ENCODE results near the gene UBFD1. TPM values are rescaled to one million over a fixed set of nuclear protein-coding genes. Genes with fewer than 3 reads are reported as not detected.

UBFD1 gene, protein sequence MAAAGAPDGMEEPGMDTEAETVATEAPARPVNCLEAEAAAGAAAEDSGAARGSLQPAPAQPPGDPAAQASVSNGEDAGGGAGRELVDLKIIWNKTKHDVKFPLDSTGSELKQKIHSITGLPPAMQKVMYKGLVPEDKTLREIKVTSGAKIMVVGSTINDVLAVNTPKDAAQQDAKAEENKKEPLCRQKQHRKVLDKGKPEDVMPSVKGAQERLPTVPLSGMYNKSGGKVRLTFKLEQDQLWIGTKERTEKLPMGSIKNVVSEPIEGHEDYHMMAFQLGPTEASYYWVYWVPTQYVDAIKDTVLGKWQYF
- 49.1 and 50.8 TPM in 2 replicates for total RNA-seq (2022)
- Bru-seq, nascent RNA, result percentile 80 among the genes with signal in this experiment
- percentile 95 among the genes with signal in this experiment for BruChase-seq, experiment 1, labeled RNA remaining after a 6-hour chase
- BruChase-seq, experiment 2, labeled RNA remaining after a 2-hour chase, result percentile 87 among the genes with signal in this experiment
- long read RNA-seq, full-length matches to known transcripts, result 64 of 84 reads
- long read RNA-seq, partial matches to known transcripts, result 13 of 84 reads
- long read RNA-seq, other reads (novel, unspliced or antisense), result 7 of 84 reads

DNA sequence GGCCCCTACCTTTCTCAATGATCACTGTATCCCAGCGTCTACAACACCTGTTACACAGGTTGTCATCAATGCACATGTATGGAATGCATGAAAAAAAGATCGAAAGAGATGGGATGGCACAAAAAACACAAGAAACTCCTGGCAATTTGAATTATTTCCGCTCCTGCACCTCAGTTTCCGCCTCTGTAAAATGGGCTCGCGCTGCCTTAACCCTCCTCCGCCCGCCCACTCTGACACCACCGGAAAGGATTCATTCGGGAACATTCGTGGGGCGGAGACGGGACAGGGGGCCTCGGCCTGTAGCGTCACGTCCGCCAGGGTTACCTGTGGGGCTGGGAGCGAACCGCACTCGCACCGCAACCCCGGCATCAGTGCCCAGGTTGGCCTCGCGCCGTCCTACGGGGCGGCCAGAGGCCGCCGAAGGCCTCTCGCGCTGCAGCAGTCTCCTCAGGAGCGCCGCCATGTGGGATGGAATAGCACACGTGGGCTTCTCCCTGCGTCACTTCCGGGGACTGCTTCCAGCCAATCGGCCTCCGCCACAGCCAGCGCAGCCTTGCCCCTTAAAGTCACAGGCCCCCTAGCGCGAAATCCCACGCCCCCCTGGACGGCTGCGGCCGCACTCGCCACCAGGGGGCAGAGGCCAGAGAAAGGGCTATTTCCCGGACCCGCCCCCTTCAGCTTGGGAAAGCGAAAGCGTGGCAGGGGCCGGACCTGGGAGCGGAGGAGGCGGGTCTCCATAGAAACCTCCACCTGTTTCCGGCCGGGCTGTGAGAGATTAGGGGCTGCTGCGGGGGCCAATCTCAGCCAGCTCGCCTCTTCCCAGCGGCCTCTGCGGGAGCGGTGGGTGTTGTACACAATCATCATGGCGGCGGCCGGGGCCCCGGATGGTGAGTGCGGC is at the start of gene UBFD1, which contains the start of gene EARS2:
TSS of gene UBFD1 (plus strand) at position 847 of the 898 bp plus-strand sequence. CDS start at position 863, 16 bp downstream.
TSS of gene EARS2 (minus strand) at position 470 of the 898 bp plus-strand sequence. CDS start at position 463, 7 bp downstream.
- H3K27me3 Mint-ChIP-seq (ENCODE audit: insufficient read depth, unreplicated experiment), result no peaks in the 10 kb centered on the region
- H3K27ac Mint-ChIP-seq (ENCODE audit: low read depth, unreplicated experiment), result peak within 1 kb of the TSS; percentile 88
- ChIA-PET CTCF (interaction anchor here (0.6 to 2.5 kb wide), 12 partner anchors 7 to 463 kb away, joined by 3 to 12 read pairs (median 3); partner anchors contain the start of gene NDUFAB1), POLR2A (interaction anchor here (0.6 to 2.7 kb wide), 16 partner anchors 8 to 1458 kb away, joined by 3 to 24 read pairs (median 4); partner anchors contain the start of genes ARHGAP17, DCTN5, GGA2 and PALB2)
- intact Hi-C loops (cut with micrococcal nuclease), result loop anchor here (1.0 to 2.0 kb wide), 4 partner anchors 39 to 171 kb away; partner anchors contain the start of genes COG7 and NDUFAB1
- H3K36me3 Mint-ChIP-seq (ENCODE audit: insufficient read depth, unreplicated experiment), result peaks cover 29% of the 10 kb centered on the region
- H3K4me3 Mint-ChIP-seq (ENCODE audit: unreplicated experiment), result peak within 1 kb of the TSS; percentile 96
- TF ChIP-seq, protein P1, sequence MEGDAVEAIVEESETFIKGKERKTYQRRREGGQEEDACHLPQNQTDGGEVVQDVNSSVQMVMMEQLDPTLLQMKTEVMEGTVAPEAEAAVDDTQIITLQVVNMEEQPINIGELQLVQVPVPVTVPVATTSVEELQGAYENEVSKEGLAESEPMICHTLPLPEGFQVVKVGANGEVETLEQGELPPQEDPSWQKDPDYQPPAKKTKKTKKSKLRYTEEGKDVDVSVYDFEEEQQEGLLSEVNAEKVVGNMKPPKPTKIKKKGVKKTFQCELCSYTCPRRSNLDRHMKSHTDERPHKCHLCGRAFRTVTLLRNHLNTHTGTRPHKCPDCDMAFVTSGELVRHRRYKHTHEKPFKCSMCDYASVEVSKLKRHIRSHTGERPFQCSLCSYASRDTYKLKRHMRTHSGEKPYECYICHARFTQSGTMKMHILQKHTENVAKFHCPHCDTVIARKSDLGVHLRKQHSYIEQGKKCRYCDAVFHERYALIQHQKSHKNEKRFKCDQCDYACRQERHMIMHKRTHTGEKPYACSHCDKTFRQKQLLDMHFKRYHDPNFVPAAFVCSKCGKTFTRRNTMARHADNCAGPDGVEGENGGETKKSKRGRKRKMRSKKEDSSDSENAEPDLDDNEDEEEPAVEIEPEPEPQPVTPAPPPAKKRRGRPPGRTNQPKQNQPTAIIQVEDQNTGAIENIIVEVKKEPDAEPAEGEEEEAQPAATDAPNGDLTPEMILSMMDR (IDR thresholded peaks at IDR 0.05; ENCODE audit: unreplicated experiment), result peak; percentile 87
- TSS peak; percentile 63 for BruUV-seq (replicated peaks)
- peaks cover 10% of the 10 kb centered on the region for H3K4me1 Mint-ChIP-seq (ENCODE audit: insufficient read depth, unreplicated experiment)
- DNase-seq (ENCODE audit: unreplicated experiment), result peak; percentile 98
- no peaks in the 10 kb centered on the region for H3K9me3 Mint-ChIP-seq (ENCODE audit: unreplicated experiment)

DNA sequence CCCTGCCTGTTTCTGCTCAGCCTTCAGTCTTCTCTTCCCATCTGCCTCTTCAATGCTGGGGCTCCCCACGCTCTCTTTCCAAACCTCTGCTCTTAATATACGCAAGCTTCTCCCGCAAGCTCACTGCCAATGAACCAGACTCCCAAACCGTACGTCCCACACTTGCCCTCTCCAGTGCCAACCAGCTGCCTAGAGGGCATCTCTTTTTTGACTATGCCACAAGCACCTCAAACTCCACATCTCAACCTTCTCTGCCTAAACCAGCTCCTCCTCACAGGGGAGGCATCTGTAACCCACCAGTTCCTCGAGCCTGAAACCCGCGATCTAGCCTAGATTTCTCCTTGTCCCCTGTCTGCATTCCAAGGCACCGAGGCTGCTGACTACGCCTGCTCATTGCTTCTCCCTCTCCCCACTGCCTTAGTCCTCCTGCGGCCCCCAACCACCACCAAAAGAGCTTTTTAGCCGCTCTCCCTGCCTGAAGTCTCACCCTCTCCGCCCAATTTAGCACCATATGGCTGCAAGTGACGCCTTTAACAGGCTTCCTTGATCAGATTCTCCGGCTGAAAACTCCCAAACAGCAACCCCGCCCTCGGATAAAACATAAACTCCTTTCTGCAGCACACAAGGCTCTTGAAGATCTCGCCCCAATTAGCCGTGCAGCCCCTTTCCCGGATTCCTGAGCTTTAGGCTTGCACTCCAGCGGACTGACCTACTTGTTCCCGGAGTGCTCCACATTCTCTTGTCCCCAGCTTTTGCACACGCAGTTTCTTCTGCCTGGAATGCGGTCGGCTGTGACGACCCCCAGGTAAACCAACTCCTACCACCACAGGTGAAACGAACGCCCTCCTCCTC is 48.7 kb upstream of the UBFD1 start:
- Mint-ChIP-seq H3K27me3 (ENCODE audit: insufficient read depth, unreplicated experiment) (no peaks in the 10 kb centered on the region), H3K27ac (ENCODE audit: low read depth, unreplicated experiment) (peak overlapping the region; percentile 46), H3K9me3 (ENCODE audit: unreplicated experiment) (no peaks in the 10 kb centered on the region), H3K4me3 (ENCODE audit: unreplicated experiment) (peak overlapping the region; percentile 90), H3K4me1 (ENCODE audit: insufficient read depth, unreplicated experiment) (peaks cover 25% of the 10 kb centered on the region), H3K36me3 (ENCODE audit: insufficient read depth, unreplicated experiment) (no peaks in the 10 kb centered on the region)
- DNase-seq (ENCODE audit: unreplicated experiment), result no peak
- CTCF ChIA-PET, result interaction anchor here (0.6 to 2.4 kb wide), 6 partner anchors 9 to 1020 kb away, joined by 3 to 11 read pairs (median 3); no protein-coding TSS in a partner anchor
- POLR2A ChIA-PET, result interaction anchor here (0.6 to 2.6 kb wide), 7 partner anchors 9 to 362 kb away, joined by 3 to 20 read pairs (median 8); partner anchors contain the start of genes EARS2, PALB2 and UBFD1
- no TSS peak for BruUV-seq (replicated peaks)
- intact Hi-C loops (cut with micrococcal nuclease), result no loop called here
- TF ChIP-seq, protein P1 (IDR thresholded peaks at IDR 0.05; ENCODE audit: unreplicated experiment), result no peak

DNA sequence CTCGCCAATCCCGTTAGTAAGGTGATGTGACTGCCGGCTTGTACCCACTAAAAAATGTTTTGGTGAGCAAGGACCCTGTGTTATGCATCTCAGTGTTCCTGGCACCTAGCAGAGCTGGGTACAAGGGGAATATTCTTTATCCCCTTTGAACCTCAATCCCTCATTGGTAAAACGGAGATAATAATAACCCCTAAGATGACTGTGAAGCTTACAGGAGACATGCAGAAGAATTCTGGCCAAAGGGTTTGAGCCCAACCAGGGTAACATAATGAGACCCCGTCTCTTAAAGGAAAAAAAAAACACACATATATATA is 48.1 kb upstream of the UBFD1 start:
- ChIA-PET POLR2A (interaction anchor here (0.6 to 2.6 kb wide), 8 partner anchors 9 to 510 kb away, joined by 3 to 20 read pairs (median 6); partner anchors contain the start of genes EARS2, PALB2 and UBFD1), CTCF (interaction anchor here (0.6 to 2.4 kb wide), 6 partner anchors 8 to 1019 kb away, joined by 3 to 11 read pairs (median 3); no protein-coding TSS in a partner anchor)
- intact Hi-C loops (cut with micrococcal nuclease), result no loop called here
- no peak for DNase-seq (ENCODE audit: unreplicated experiment)
- peaks cover 25% of the 10 kb centered on the region for H3K4me1 Mint-ChIP-seq (ENCODE audit: insufficient read depth, unreplicated experiment)
- peak overlapping the region; percentile 46 for H3K27ac Mint-ChIP-seq (ENCODE audit: low read depth, unreplicated experiment)
- no peaks in the 10 kb centered on the region for H3K9me3 Mint-ChIP-seq (ENCODE audit: unreplicated experiment)
- TSS peak; percentile 63 for BruUV-seq (replicated peaks)
- H3K27me3 Mint-ChIP-seq (ENCODE audit: insufficient read depth, unreplicated experiment), result no peaks in the 10 kb centered on the region
- peaks cover 2% of the 10 kb centered on the region for H3K36me3 Mint-ChIP-seq (ENCODE audit: insufficient read depth, unreplicated experiment)
- H3K4me3 Mint-ChIP-seq (ENCODE audit: unreplicated experiment), result peak overlapping the region; percentile 90
- TF ChIP-seq, protein P1 (IDR thresholded peaks at IDR 0.05; ENCODE audit: unreplicated experiment), result no peak
